ENCODE results near the gene PTRHD1.

DNA sequence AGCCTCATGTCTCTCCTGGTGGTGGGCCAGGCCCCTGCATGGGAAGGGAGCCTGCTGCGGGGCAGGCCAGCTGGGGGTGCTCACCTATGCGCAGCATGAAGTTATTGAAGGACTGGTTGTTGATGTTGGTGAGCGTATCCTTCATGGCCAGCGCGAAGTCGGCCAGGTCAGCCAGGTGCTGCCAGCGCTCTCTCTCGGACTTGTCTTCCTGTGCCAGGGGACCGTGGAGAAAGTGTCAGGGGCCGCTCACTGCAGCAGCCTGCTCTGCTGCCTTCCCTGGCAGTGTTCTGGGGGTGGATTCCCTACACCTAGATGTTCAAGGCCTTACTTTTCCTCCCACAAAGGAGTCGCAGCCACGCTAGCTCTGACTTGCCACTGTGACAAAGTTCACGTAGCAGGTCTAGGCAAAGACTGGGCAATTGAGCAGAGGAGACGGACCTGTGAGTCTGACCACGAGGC is 28.3 kb upstream of the PTRHD1 start:
- TF ChIP-seq, protein P1, sequence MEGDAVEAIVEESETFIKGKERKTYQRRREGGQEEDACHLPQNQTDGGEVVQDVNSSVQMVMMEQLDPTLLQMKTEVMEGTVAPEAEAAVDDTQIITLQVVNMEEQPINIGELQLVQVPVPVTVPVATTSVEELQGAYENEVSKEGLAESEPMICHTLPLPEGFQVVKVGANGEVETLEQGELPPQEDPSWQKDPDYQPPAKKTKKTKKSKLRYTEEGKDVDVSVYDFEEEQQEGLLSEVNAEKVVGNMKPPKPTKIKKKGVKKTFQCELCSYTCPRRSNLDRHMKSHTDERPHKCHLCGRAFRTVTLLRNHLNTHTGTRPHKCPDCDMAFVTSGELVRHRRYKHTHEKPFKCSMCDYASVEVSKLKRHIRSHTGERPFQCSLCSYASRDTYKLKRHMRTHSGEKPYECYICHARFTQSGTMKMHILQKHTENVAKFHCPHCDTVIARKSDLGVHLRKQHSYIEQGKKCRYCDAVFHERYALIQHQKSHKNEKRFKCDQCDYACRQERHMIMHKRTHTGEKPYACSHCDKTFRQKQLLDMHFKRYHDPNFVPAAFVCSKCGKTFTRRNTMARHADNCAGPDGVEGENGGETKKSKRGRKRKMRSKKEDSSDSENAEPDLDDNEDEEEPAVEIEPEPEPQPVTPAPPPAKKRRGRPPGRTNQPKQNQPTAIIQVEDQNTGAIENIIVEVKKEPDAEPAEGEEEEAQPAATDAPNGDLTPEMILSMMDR (IDR thresholded peaks at IDR 0.05), result no peak
- TF ChIP-seq EP300 (IDR thresholded peaks at IDR 0.05), result no peak
- TF ChIP-seq POLR2A (IDR thresholded peaks at IDR 0.05; ENCODE audit: low read depth), result no peak

All from esophagus muscularis mucosa (tissue), 4 donors.